IMR-90 (cell line): Measurements from ENCODE around the gene HIF1A. TPM values are rescaled to one million over a fixed set of nuclear protein-coding genes. Genes with fewer than 3 reads are reported as not detected.

Experiments
- ATAC-seq: fragments of 200-7000 bp; cut with Tn5 transposase; 2 replicates; pipeline ENCODE4 v1.9.1; 2020; ENCODE audit warnings: low read depth, mild to moderate bottlenecking, moderate library complexity
- BruUV-seq: library from RNA; stranded (reverse); fragments of 400-500 nt; replicated peaks from 2 replicates; lab custom pipeline; 2021; lab: Mats Ljungman, UMichigan
- CTCF ChIA-PET: fragments of 300-600 bp; formaldehyde crosslinking; extraction: SDS; loops from one replicate; lab custom pipeline; 2021; ENCODE audit warnings: antibody characterized with exemption; lab: Yijun Ruan, JAX
- POLR2A ChIA-PET: fragments of 300-600 bp; sonication (Branson Sonifier 250); formaldehyde crosslinking; loops from one replicate; lab custom pipeline; 2022; ENCODE audit warnings: antibody characterized with exemption; ENCODE audit not compliant: unreplicated experiment; lab: Charles Lee
- DNase-seq: peaks from one replicate; pipeline ENCODE4 v3.0.0; 2013
- H2AFZ ChIP-seq: replicated peaks from 2 replicates; pipeline ENCODE3; 2013; ENCODE audit warnings: low read length, mild to moderate bottlenecking; ENCODE audit not compliant: poor library complexity
- H2AK5ac ChIP-seq: 2 replicates; pipeline ENCODE4 v1.6.1; 2013; ENCODE audit warnings: low read depth, low read length, inconsistent platforms
- H2AK9ac ChIP-seq: replicated peaks from 2 replicates; pipeline ENCODE3; 2013; ENCODE audit warnings: mild to moderate bottlenecking, low read depth, low read length, moderate library complexity; ENCODE audit not compliant: poor library complexity
- H2BK120ac ChIP-seq: 2 replicates; pipeline ENCODE4 v1.6.1; 2013; ENCODE audit warnings: low read depth, low read length, inconsistent platforms
- H2BK15ac ChIP-seq: 3 replicates; pipeline ENCODE4 v1.6.1; 2013; ENCODE audit warnings: low read depth, low read length, inconsistent platforms
- H2BK20ac ChIP-seq: 2 replicates; pipeline ENCODE4 v1.6.1; 2013; ENCODE audit warnings: low read depth, mild to moderate bottlenecking, inconsistent platforms, low read length, moderate library complexity
- H2BK5ac ChIP-seq: 2 replicates; pipeline ENCODE4 v1.6.1; 2013; ENCODE audit warnings: mild to moderate bottlenecking, low read depth, low read length, inconsistent platforms; ENCODE audit not compliant: poor library complexity, severe bottlenecking
- H3K14ac ChIP-seq: replicated peaks from 2 replicates; pipeline ENCODE4 v1.6.1; 2013; ENCODE audit warnings: low read depth, low read length, inconsistent platforms
- H3K18ac ChIP-seq: 2 replicates; pipeline ENCODE4 v1.6.1; 2013; ENCODE audit warnings: low read depth, low read length, control low read depth
- H3K23ac ChIP-seq: 2 replicates; pipeline ENCODE4 v1.6.1; 2013; ENCODE audit warnings: low read depth, low read length, inconsistent platforms
- H3K27ac ChIP-seq: 2 replicates; pipeline ENCODE4 v1.5.1; 2013; ENCODE audit warnings: mild to moderate bottlenecking, control low read depth, low read length; ENCODE audit not compliant: insufficient read depth
- H3K27me3 ChIP-seq: 2 replicates; pipeline ENCODE4 v1.6.1; 2013; ENCODE audit warnings: low read length; ENCODE audit not compliant: control insufficient read depth, insufficient read depth
- H3K36me3 ChIP-seq: 2 replicates; pipeline ENCODE4 v1.6.1; 2013; ENCODE audit warnings: low read length, mixed read lengths; ENCODE audit not compliant: control insufficient read depth, insufficient read depth
- H3K4ac ChIP-seq: 2 replicates; pipeline ENCODE4 v1.6.1; 2013; ENCODE audit warnings: low read depth, low read length, inconsistent platforms
- H3K4me1 ChIP-seq: 2 replicates; pipeline ENCODE4 v1.6.1; 2013; ENCODE audit warnings: low read length, mixed read lengths; ENCODE audit not compliant: control insufficient read depth, insufficient read depth
- H3K4me2 ChIP-seq: 2 replicates; pipeline ENCODE4 v1.6.1; 2013; ENCODE audit warnings: low read depth, mild to moderate bottlenecking, control low read depth, low read length, moderate library complexity
- H3K4me3 ChIP-seq: 2 replicates; pipeline ENCODE4 v1.5.1; 2013; ENCODE audit warnings: low read depth, mild to moderate bottlenecking, control low read depth, low read length, moderate library complexity; ENCODE audit not compliant: insufficient read depth
- H3K56ac ChIP-seq: 2 replicates; pipeline ENCODE4 v1.6.1; 2013; ENCODE audit warnings: low read length, inconsistent platforms; ENCODE audit not compliant: insufficient read depth; ENCODE audit errors: extremely low read depth
- H3K79me1 ChIP-seq, 2 experiments: 2 replicates each; pipeline ENCODE4 v1.6.1; 2013; ENCODE audit warnings: low read length in 2 of 2, inconsistent platforms in 1 of 2, low read depth in 1 of 2
- H3K9ac ChIP-seq: 2 replicates; pipeline ENCODE4 v1.6.1; 2013; ENCODE audit warnings: low read depth, low read length, control low read depth
- H3K9me1 ChIP-seq: 2 replicates; pipeline ENCODE4 v1.6.1; 2013; ENCODE audit warnings: low read length, inconsistent platforms; ENCODE audit not compliant: insufficient read depth
- H3K9me3 ChIP-seq: 2 replicates; pipeline ENCODE4 v1.6.1; 2013; ENCODE audit warnings: low read length; ENCODE audit not compliant: control insufficient read depth, insufficient read depth
- H4K20me1 ChIP-seq: 2 replicates; pipeline ENCODE4 v1.6.1; 2013; ENCODE audit warnings: low read length, inconsistent platforms; ENCODE audit not compliant: insufficient read depth
- H4K5ac ChIP-seq: 2 replicates; pipeline ENCODE4 v1.6.1; 2013; ENCODE audit warnings: mild to moderate bottlenecking, low read depth, low read length, control low read depth
- H4K8ac ChIP-seq, 2 experiments: 2 replicates each; pipeline ENCODE4 v1.6.1; 2013; ENCODE audit warnings: low read depth in 2 of 2, low read length in 2 of 2, control low read depth in 1 of 2, inconsistent platforms in 1 of 2
- H4K91ac ChIP-seq: 2 replicates; pipeline ENCODE4 v1.6.1; 2013; ENCODE audit warnings: low read depth, low read length, inconsistent platforms; ENCODE audit not compliant: insufficient read depth
- BHLHE40 ChIP-seq: fragments of 150-350 bp; IDR thresholded peaks from 2 replicates; pipeline ENCODE4 v1.6.1; 2016; ENCODE audit warnings: mild to moderate bottlenecking, low read depth, low read length
- CEBPB ChIP-seq: IDR thresholded peaks from 2 replicates; pipeline ENCODE4 v1.6.1; 2012; ENCODE audit warnings: low read depth, low read length, improper control_type of control experiment
- CHD1 ChIP-seq: IDR thresholded peaks from 2 replicates; pipeline ENCODE4 v1.6.1; 2012; ENCODE audit warnings: low read depth, low read length, improper control_type of control experiment
- FOS ChIP-seq: fragments of 150-350 bp; IDR thresholded peaks from 2 replicates; pipeline ENCODE4 v1.6.1; 2016; ENCODE audit warnings: low read depth, low read length
- MAFK ChIP-seq: IDR thresholded peaks from 2 replicates; pipeline ENCODE4 v1.6.1; 2012; ENCODE audit warnings: low read depth, low read length, improper control_type of control experiment
- MAZ ChIP-seq: IDR thresholded peaks from 2 replicates; pipeline ENCODE4 v1.6.1; 2012; ENCODE audit warnings: low read depth, mild to moderate bottlenecking, low read length, improper control_type of control experiment, moderate library complexity, borderline replicate concordance
- NFE2L2 ChIP-seq: fragments of 150-350 bp; IDR thresholded peaks from 2 replicates; pipeline ENCODE4 v1.6.1; 2016; ENCODE audit warnings: low read depth, mild to moderate bottlenecking, low read length
- POLR2A ChIP-seq: IDR thresholded peaks from 2 replicates; pipeline ENCODE4 v1.6.1; 2012; ENCODE audit warnings: mild to moderate bottlenecking, low read depth, low read length
- RAD21 ChIP-seq: IDR thresholded peaks from 2 replicates; pipeline ENCODE4 v1.6.1; 2012; ENCODE audit warnings: low read length, improper control_type of control experiment
- RCOR1 ChIP-seq: IDR thresholded peaks from 2 replicates; pipeline ENCODE4 v1.6.1; 2012; ENCODE audit warnings: mild to moderate bottlenecking, low read length, improper control_type of control experiment; ENCODE audit not compliant: insufficient replicate concordance
- RFX5 ChIP-seq: IDR thresholded peaks from 2 replicates; pipeline ENCODE4 v1.8.0; 2012; ENCODE audit warnings: low read depth, mild to moderate bottlenecking, low read length, moderate library complexity
- SMC3 ChIP-seq: fragments of 150-350 bp; IDR thresholded peaks from 2 replicates; pipeline ENCODE4 v1.6.1; 2016; ENCODE audit warnings: low read depth, mild to moderate bottlenecking, antibody characterized with exemption, low read length, moderate library complexity
- dilution Hi-C: fragments of 300-500 bp; cut with HindIII; formaldehyde crosslinking; loops from one replicate; pipeline ENCODE4 v1.14.3; 2018; ENCODE audit warnings: low sequenced_read_pairs; ENCODE audit not compliant: unreplicated experiment
- in situ Hi-C: fragments of 300-500 bp; cut with MboI; formaldehyde crosslinking; loops from 3 replicates; pipeline ENCODE4 v1.14.3; 2019; ENCODE audit warnings: low sequenced_read_pairs, inconsistent platforms, mixed read lengths
- intact Hi-C: fragments of 100-400 bp; cut with micrococcal nuclease; formaldehyde crosslinking; loops from 2 replicates; pipeline ENCODE4 v1.10.0; 2022
- polyA plus RNA-seq, 3 experiments: library from polyadenylated mRNA; depleted of rRNA; stranded (reverse); fragments of >200 nt; gene quantifications; 2 replicates each; pipeline ENCODE4 v1.2.3, GENCODE V29; 2012; ENCODE audit warnings: low replicate concordance in 1 of 3
- total RNA-seq: library from RNA; depleted of rRNA; stranded (reverse); fragments of >200 nt; gene quantifications from 2 replicates; pipeline ENCODE4 v1.2.3, GENCODE V29; 2012
- TF ChIP-seq, protein P1 (sequence below): fragments of 150-350 bp; IDR thresholded peaks from 2 replicates; pipeline ENCODE4 v1.6.1; 2017; ENCODE audit warnings: mild to moderate bottlenecking, antibody characterized with exemption, low read length, low read depth
- TF ChIP-seq, protein P2 (sequence below): fragments of 150-350 bp; IDR thresholded peaks from 2 replicates; pipeline ENCODE4 v1.6.1; 2016; ENCODE audit warnings: low read depth, mild to moderate bottlenecking, low read length, moderate library complexity, borderline replicate concordance

Gene HIF1A
- total and polyA plus RNA-seq, 2 of the 4 experiments (the other 2 are of a cell fraction) = 128 to 301 TPM

DNA sequence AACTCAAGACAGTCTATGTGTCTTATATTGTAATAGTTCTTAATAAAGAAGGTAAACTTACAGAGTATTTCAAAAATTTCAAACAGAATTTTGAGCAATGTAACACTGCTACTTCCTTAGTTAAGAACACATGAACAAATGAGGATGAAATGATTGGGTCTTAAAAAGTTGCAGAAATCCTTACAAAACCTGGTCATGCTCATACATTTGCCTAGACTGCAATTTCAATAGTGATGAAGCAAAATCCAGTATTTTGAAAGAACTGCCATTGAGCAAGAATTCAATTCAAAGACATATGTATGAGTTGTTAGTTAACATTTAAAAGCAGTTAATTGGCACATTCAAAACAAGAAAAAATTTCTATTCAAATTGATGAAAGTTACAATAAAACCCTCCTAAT, 17.8 kb upstream of the HIF1A start:
- ATAC-seq (no peak), DNase-seq (no peak)
- BruUV-seq = no TSS peak
- Histone ChIP-seq H4K20me1 (no peaks in the 10 kb centered on the region), H3K4ac (no peak overlapping the region), H3K14ac (no peak overlapping the region), H4K5ac (no peak overlapping the region), H3K56ac (no peak overlapping the region), H2AK9ac (no peak overlapping the region), H3K23ac (no peak overlapping the region), H3K9me3 (no peaks in the 10 kb centered on the region), H2AFZ (no peak overlapping the region), H3K4me3 (no peak overlapping the region), H3K79me1 (no peaks in the 10 kb centered on the region), H3K9me1 (no peaks in the 10 kb centered on the region), H2BK20ac (no peak overlapping the region), H4K8ac (no peak overlapping the region), H2AK5ac (no peak overlapping the region), H2BK120ac (no peak overlapping the region), H3K4me2 (no peak overlapping the region), H3K27ac (no peak overlapping the region), H4K91ac (no peak overlapping the region), H3K4me1 (peaks cover 3% of the 10 kb centered on the region; the same call in 1 of the 2 replicates), H3K18ac (no peak overlapping the region), H3K27me3 (no peaks in the 10 kb centered on the region), H3K36me3 (no peaks in the 10 kb centered on the region), H3K9ac (no peak overlapping the region), H2BK5ac (no peak overlapping the region), H2BK15ac (no peak overlapping the region)
- in situ Hi-C loops = no loop called here
- ChIA-PET POLR2A (no interaction called here), CTCF (no interaction called here)
- intact Hi-C loops = no loop called here
- TF ChIP-seq POLR2A (no peak), FOS (no peak), RAD21 (no peak), MAZ (no peak), RCOR1 (no peak), MAFK (no peak), BHLHE40 (no peak), CEBPB (no peak), NFE2L2 (no peak), CHD1 (no peak), RFX5 (no peak), SMC3 (no peak)
- TF ChIP-seq, protein P1, sequence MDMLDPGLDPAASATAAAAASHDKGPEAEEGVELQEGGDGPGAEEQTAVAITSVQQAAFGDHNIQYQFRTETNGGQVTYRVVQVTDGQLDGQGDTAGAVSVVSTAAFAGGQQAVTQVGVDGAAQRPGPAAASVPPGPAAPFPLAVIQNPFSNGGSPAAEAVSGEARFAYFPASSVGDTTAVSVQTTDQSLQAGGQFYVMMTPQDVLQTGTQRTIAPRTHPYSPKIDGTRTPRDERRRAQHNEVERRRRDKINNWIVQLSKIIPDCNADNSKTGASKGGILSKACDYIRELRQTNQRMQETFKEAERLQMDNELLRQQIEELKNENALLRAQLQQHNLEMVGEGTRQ = no peak
- TF ChIP-seq, protein P2, sequence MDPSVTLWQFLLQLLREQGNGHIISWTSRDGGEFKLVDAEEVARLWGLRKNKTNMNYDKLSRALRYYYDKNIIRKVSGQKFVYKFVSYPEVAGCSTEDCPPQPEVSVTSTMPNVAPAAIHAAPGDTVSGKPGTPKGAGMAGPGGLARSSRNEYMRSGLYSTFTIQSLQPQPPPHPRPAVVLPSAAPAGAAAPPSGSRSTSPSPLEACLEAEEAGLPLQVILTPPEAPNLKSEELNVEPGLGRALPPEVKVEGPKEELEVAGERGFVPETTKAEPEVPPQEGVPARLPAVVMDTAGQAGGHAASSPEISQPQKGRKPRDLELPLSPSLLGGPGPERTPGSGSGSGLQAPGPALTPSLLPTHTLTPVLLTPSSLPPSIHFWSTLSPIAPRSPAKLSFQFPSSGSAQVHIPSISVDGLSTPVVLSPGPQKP = no peak
- dilution Hi-C loops = no loop called here
